GM12878 (cell line): ENCODE measurements around the gene PNMT. TPM values are rescaled to one million over a fixed set of nuclear protein-coding genes. Genes with fewer than 3 reads are reported as not detected.

Source experiments
- CEBPB ChIP-seq, 2 experiments: fragments of 150-350 bp in 1 of 2; IDR thresholded peaks; 2 replicates each; pipeline ENCODE4 v1.6.1; 2012 to 2014; ENCODE audit warnings: low read depth in 2 of 2, low read length in 2 of 2, borderline replicate concordance in 1 of 2, inconsistent platforms in 1 of 2
- CHD4 ChIP-seq: fragments of 200-600 bp; sonication (generic); IDR thresholded peaks from 2 replicates; pipeline ENCODE4 v1.6.1; 2016; ENCODE audit warnings: mild to moderate bottlenecking
- EED ChIP-seq: sonication (generic); IDR thresholded peaks from 2 replicates; pipeline ENCODE4 v1.6.1; 2016; ENCODE audit warnings: antibody characterized with exemption, low read depth
- MYB ChIP-seq: fragments of 150-350 bp; IDR thresholded peaks from 2 replicates; pipeline ENCODE4 v1.6.1; 2014; ENCODE audit warnings: mild to moderate bottlenecking, low read depth, low read length, borderline replicate concordance
- NFIC ChIP-seq: IDR thresholded peaks from 2 replicates; pipeline ENCODE4 v1.6.1; 2012; ENCODE audit warnings: low read depth, mild to moderate bottlenecking, inconsistent platforms, low read length, moderate library complexity
- NR2C1 ChIP-seq: fragments of 450-650 bp; IDR thresholded peaks from 2 replicates; pipeline ENCODE4 v1.6.1; 2017; ENCODE audit warnings: antibody characterized with exemption, mild to moderate bottlenecking, moderate library complexity
- PRDM15 ChIP-seq: fragments of 450-650 bp; formaldehyde crosslinking; IDR thresholded peaks from 2 replicates; pipeline ENCODE4 v1.4.0; 2020; ENCODE audit warnings: mild to moderate bottlenecking, moderate library complexity
- RB1 ChIP-seq: fragments of 450-650 bp; formaldehyde crosslinking; IDR thresholded peaks from 2 replicates; pipeline ENCODE4 v1.6.1; 2017; ENCODE audit warnings: mild to moderate bottlenecking, borderline replicate concordance
- RELA ChIP-seq: fragments of 450-650 bp; IDR thresholded peaks from 2 replicates; pipeline ENCODE4 v1.8.0; 2014; ENCODE audit warnings: borderline replicate concordance; ENCODE audit not compliant: partially characterized antibody
- RUNX3 ChIP-seq: IDR thresholded peaks from 2 replicates; pipeline ENCODE4 v1.6.1; 2012; ENCODE audit warnings: low read length, inconsistent platforms
- SUPT20H ChIP-seq: IDR thresholded peaks from 2 replicates; pipeline ENCODE4 v1.6.1; 2011; ENCODE audit warnings: low read depth, mild to moderate bottlenecking, low read length, moderate library complexity, borderline replicate concordance; ENCODE audit not compliant: control insufficient read depth
- SUZ12 ChIP-seq: fragments of 200-600 bp; sonication (generic); IDR thresholded peaks from one replicate; pipeline ENCODE4 v1.6.1; 2018; ENCODE audit warnings: antibody characterized with exemption, mild to moderate bottlenecking; ENCODE audit not compliant: unreplicated experiment
- ZBTB40 ChIP-seq: fragments of 450-650 bp; IDR thresholded peaks from 2 replicates; pipeline ENCODE4 v1.6.1; 2016; ENCODE audit warnings: mild to moderate bottlenecking, moderate library complexity, borderline replicate concordance
- polyA plus RNA-seq, 11 experiments: library from polyadenylated mRNA; depleted of rRNA in 4 of 11; unstranded in 6 of 11; stranded (reverse) in 5 of 11; fragments of >200 nt; fragmentation: Nextera tagmentation in 4 of 11; fragmentation: Illumina TruSeq in 1 of 11; extraction: Ambion mirVana in 4 of 11; extraction: Trizol in 1 of 11; gene quantifications; 1 replicate in 1 of 11; 2 replicates in 10 of 11; pipeline versions ENCODE4 v1.2.1 to v1.2.3, GENCODE V29; 2011 to 2016; ENCODE audit warnings: inconsistent platforms in 2 of 11, missing spikeins in 2 of 11, low read depth in 1 of 11
- total RNA-seq, 4 experiments: library from RNA; depleted of rRNA in 3 of 4; stranded (reverse); fragments of >200 nt in 3 of 4; fragmentation: Illumina TruSeq in 1 of 4; extraction: Trizol in 1 of 4; gene quantifications; 2 replicates each; pipeline versions ENCODE4 v1.2.1 to v1.2.3, GENCODE V29; 2013 to 2021
- TF ChIP-seq, protein P1 (sequence below): fragments of 450-650 bp; IDR thresholded peaks from 2 replicates; pipeline ENCODE4 v1.6.1; 2017; ENCODE audit warnings: mild to moderate bottlenecking, moderate library complexity
- TF ChIP-seq, protein P2 (sequence below): IDR thresholded peaks from 2 replicates; pipeline ENCODE4 v1.6.1; 2011; ENCODE audit warnings: borderline replicate concordance, low read depth, mild to moderate bottlenecking, moderate library complexity, mixed read lengths, low read length; ENCODE audit not compliant: insufficient read depth; ENCODE audit errors: extremely low read length

The PNMT gene
- total and polyA plus RNA-seq, 10 of the 15 experiments (the other 5 are each of a cell fraction or from before 2014, with no cell fraction given), result not detected

- TF ChIP-seq, protein P1, sequence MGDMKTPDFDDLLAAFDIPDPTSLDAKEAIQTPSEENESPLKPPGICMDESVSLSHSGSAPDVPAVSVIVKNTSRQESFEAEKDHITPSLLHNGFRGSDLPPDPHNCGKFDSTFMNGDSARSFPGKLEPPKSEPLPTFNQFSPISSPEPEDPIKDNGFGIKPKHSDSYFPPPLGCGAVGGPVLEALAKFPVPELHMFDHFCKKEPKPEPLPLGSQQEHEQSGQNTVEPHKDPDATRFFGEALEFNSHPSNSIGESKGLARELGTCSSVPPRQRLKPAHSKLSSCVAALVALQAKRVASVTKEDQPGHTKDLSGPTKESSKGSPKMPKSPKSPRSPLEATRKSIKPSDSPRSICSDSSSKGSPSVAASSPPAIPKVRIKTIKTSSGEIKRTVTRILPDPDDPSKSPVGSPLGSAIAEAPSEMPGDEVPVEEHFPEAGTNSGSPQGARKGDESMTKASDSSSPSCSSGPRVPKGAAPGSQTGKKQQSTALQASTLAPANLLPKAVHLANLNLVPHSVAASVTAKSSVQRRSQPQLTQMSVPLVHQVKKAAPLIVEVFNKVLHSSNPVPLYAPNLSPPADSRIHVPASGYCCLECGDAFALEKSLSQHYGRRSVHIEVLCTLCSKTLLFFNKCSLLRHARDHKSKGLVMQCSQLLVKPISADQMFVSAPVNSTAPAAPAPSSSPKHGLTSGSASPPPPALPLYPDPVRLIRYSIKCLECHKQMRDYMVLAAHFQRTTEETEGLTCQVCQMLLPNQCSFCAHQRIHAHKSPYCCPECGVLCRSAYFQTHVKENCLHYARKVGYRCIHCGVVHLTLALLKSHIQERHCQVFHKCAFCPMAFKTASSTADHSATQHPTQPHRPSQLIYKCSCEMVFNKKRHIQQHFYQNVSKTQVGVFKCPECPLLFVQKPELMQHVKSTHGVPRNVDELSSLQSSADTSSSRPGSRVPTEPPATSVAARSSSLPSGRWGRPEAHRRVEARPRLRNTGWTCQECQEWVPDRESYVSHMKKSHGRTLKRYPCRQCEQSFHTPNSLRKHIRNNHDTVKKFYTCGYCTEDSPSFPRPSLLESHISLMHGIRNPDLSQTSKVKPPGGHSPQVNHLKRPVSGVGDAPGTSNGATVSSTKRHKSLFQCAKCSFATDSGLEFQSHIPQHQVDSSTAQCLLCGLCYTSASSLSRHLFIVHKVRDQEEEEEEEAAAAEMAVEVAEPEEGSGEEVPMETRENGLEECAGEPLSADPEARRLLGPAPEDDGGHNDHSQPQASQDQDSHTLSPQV, result no peak
- TF ChIP-seq NFIC (no peak), NR2C1 (no peak), RUNX3 (no peak; the same call in 1 of the 2 replicates), CEBPB (IDR thresholded peaks at IDR 0.05; ENCODE audit: borderline replicate concordance in 1 of 2, low read depth in 2 of 2, low read length in 2 of 2) (no peak), MYB (no peak), CHD4 (no peak), SUPT20H (no peak), RELA (no peak), EED (no peak), SUZ12 (peak; percentile 35), RB1 (0 out of 2 replicates have a peak, but pooled peaks have one; percentile 40), ZBTB40 (no peak), PRDM15 (no peak)
- TF ChIP-seq, protein P2, sequence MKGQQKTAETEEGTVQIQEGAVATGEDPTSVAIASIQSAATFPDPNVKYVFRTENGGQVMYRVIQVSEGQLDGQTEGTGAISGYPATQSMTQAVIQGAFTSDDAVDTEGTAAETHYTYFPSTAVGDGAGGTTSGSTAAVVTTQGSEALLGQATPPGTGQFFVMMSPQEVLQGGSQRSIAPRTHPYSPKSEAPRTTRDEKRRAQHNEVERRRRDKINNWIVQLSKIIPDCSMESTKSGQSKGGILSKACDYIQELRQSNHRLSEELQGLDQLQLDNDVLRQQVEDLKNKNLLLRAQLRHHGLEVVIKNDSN, result no peak
- TF ChIP-seq, all 136 proteins: peak for 21
Measured at GRCh38 chr17:39667945-39668924, at the start of gene PNMT (continued).
